ENCODE data around the gene FGFRL1.
A peak's percentile ranks its signal among the peaks of the same experiment; 100 is the strongest.
"Not testable (repeated sequence)": the region's sequence is repeated elsewhere in the genome, so short reads cannot be mapped to it uniquely, and the experiment has no call there.

The FGFRL1 gene

GRCh38 chr4:1053080-1053661, 41.7 kb downstream of the FGFRL1 start:
- no peak for DNase-seq (ENCODE audit: low spot score)

GRCh38 chr4:1053891-1054290, 42.5 kb downstream of the FGFRL1 start:
- not testable (repeated sequence) for DNase-seq (ENCODE audit: low spot score)

GRCh38 chr4:1054696-1055242, 43.3 kb downstream of the FGFRL1 start:
- DNase-seq (ENCODE audit: low spot score), result not testable (repeated sequence)

GRCh38 chr4:1055243-1055701, 43.8 kb downstream of the FGFRL1 start:
- not testable (repeated sequence) for DNase-seq (ENCODE audit: low spot score)

DNA sequence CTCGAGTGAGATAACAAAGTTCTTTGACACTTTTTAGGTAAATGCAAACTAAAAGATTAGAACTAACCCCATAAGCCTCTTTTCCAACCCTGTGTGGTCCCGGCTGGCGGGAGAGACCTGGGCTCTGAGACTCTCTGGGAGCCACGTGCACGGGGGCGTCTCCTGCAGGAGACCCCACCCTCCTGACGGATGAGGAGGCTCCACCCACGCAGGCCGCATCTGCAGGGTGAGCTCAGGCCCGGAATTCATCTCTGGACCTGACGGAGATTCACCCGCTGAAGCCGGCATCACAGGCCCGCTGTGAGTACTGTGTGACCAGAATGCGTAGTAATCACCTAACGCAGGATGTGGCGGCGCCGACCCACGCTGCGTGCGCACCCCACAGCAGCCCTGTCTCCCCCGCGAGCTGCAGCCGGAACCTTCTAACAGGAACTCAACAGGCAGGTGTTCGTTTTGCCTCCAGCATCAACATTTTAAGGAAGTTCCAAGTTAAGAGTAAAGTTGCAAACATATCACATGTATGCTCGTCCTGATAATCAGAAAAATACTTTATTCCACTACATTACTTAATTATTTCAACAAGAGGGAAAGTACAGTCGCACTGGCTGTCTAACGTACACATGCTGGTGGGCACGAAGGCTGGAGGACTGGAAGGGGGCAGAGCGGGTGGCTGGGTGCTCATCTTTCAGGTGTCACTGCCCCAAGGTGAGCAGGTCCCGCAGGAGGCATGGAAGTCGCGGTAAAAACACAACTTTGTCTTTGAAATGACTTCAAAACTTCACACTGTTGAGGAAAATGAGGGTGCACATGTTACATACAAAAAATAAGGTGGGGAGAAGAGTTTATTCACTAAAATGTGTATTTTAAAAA, 44.5 kb downstream of the FGFRL1 start:
- DNase-seq (ENCODE audit: low spot score), result no peak

DNA sequence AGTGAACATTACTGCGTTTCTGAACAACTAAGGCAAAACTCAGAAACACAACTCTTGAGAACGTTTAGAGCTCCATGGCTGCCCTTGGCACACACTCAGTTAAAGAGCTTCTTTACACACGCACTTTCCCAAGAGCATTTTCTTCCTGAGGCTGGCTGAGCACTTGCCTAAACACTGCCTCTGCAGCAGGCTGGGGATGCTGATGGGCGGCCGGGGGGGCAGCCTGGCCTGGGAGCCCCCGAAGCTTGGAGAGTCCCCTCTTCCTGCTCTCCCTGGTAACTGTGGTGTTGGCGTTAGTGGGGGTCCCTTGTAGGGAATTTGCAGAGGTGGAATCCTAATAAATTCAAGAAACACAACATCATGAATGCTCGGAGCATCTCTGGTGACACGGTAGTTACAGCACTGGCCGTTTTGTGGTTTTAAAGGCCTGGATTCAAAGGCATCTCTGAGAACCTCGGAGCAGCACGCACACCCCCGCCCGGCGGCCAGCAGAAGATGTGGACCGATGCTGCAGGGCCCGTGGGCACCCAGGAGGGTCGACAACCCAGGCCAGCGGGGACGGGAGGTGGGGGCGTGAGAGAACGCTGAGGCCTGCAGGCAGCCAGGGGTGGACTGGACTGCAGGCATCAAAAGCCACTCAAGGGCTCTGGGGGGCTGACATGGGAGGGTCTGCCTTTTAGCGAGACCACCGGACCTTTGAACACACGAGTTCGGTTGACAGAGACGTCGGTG, 45.4 kb downstream of the FGFRL1 start:
- DNase-seq (ENCODE audit: low spot score), result no peak

DNA sequence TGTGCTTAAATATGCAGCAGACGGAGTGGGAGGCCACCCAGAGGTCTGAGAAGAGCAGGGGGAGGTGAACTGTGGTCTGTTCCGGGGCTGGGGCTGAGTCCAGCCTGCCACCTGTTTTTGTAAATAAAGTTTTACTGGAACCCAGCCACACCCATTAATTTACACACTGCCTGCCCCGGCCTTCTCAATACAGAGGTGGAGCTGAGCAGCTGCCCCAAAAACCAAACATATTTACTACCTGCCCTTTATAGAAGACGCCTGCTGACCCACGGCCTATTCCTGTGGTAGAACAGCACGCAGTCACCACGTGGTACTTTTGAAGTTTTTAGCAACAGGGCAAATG, 45.9 kb downstream of the FGFRL1 start:
- no peak for DNase-seq (ENCODE audit: low spot score)

DNA sequence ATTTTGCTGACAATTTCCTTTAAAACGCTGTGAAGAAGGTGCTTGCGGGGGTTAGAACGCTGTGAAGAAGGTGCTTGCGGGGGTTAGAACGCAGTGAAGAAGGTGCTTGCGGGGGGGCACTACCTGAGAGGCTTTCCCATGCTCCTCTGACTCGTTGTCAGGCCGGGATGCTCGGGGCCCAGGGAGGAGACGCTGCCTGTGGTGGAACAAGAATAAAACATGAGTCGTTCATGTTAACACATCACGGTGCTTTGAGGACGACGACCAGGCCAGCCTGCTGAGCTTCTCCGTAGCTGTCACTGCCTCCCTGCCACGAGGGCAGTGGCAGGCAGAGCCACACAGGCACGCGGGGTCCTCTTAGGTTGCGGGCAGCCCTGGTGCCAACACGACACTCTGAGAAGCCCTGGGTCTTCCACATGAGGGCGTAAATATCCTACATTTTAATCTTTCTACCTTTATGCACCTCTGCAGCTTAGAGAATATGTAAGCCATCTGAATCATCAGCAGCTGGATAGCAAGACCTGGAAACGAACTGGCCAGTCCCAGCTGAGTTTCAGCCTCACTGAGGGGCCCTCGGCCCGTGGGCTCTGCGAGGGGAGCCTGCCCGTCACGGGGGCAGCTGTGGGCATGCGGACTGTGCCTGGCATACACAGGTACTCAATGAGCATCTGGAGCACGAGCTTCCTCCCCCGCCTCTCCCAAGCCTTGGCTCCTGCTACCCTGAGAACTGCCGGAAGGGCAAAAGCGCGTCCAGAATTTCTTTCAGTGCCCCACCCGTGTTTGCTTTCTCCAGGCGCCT, 47.0 kb downstream of the FGFRL1 start:
- no peak for DNase-seq (ENCODE audit: low spot score)

DNA sequence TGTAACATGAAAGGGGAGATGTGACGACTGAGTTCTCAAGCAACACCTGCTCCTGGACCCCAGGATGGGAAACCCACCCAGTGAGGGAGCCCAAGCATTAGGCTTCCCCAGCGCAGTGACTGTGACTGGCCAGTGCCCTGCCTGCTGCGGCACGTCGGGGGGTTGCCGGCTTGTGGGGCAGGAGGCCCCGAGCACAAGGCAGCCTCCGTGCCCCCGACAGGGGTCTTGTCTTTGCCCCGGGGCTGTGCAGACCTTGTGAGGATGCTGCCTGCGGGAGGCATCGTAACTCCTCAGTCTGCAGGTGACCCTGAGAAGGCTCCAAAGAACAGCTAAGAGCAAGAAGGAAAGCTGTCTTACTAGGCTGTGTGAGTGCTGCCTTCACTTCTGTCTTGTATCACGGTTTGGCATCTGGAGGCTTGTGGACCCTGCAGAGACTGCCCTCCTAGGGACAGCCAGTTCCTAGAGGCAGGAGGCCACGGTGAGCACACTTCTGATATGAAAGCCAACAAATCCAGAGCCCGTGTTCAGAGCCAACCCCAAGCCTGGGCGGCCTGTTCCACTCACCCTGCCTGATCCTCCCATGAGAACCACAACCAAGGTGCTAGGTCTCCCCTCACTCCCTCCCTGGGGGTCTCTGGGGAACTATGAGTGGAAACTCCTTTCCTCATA, 47.7 kb downstream of the FGFRL1 start:
- no peak for DNase-seq (ENCODE audit: low spot score)

DNA sequence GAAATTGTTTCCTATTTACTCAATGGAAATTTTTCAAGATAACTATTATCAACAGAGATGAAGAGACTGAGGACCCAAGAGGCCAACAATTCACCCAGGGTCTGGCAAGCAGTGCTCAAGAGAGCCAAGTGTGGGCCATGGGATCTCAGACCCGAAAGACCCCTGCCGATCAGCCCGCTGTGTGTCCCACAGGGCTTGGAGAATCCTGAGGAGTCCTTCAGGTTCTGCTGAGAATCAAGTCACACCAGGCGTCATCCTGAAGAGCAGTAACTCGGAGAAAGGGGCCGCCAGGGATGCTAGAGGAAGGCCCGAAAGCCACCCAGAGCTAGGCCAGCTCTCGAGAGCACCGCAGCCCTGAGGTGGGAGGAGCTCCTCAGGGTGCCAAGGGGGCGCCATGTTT, 48.7 kb downstream of the FGFRL1 start:
- DNase-seq (ENCODE audit: low spot score), result no peak

GRCh38 chr4:1060621-1061020, 49.2 kb downstream of the FGFRL1 start:
- DNase-seq (ENCODE audit: low spot score), result no peak

- no peak for DNase-seq (ENCODE audit: low spot score)
Measured at GRCh38 chr4:1061056-1061700, 49.8 kb downstream of the FGFRL1 start.

DNA sequence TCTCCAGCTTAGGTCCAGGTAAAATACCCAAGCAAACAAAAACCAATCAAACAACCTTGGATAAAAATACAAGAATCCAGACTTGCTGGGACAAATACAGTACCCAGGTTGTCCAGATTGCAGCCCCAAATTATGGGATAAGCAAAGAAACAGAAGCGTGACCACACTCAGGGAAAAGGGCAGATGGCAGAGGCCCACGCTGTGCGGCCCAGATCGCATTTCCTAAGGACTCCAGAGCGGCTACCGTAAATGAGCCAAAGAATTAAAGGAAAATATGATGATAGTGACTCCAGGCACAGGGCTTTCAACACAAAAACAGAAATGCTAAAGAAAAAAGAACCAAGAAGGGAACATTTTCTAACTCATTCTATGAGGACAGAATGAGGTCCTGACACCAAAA, 50.3 kb downstream of the FGFRL1 start:
- DNase-seq (ENCODE audit: low spot score), result no peak

DNA sequence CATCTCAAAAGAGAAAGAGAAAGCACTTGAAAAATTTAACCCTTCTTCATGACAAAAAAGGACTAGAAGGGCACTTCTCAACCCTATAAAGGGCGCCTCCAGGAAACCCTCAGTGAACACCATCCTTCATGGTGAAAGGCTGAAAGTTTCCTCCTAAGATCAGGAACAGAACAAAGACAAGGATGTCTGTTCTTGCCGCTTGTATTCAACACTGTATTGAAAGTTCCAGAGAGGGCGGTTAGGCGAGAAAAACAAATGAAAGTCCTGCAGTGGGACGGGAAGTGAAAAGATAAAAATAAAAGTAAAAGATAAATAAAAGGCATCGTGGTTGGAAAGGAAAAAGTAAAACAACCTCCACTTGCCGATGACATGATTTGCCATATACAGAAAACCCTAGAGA, 51.0 kb downstream of the FGFRL1 start:
- no peak for DNase-seq (ENCODE audit: low spot score)

- no peak for DNase-seq (ENCODE audit: low spot score)
Measured at GRCh38 chr4:1065732-1066131, 54.3 kb downstream of the FGFRL1 start.

DNA sequence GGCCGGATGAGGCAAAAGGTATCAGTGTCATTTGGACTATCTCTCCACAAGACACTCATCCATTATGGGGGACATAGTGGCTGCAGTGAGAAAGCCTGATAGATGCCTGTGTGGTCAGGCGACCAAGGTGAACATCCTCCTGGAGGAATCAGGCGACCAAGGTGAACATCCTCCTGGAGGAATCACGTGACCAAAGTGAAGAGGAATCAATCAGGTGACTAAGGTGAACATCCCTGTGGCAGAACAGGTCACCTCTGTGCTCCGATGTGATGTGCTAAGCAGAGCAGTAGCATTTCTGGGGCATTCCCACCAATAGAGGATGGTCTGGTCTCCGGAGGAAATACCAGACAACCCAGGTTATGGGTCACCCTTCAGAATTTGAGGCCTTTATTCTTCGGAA, 58.0 kb downstream of the FGFRL1 start:
- DNase-seq (ENCODE audit: low spot score), result no peak

DNA sequence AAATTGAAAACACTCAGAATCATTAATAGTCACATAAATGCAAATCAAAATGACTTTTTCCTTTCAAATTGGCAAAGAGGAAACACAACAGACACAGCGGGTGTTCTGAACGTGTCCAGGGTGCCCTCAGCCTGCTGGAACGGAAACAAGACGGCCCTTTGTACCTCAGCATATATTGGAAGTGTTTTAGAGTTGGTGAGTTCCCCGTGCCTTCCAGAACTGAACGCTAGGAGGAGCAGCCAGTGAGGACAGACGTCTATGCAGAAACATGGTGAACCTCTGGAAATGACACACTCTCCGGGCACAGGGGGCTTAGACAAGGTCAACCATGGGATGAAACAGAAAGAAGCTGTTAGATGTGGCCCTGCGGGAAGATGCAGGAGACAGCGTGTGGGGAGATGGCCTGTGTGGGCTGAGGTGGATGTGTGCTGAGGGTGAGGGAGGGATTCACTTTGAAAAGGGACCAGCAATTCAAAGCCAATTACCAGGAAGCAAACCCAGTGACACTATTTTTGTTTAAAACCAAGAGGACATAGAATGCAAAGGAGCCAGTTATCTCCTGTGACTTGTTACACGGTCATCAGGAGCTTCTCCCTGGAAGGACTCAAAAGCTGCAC, 61.5 kb downstream of the FGFRL1 start:
- DNase-seq (ENCODE audit: low spot score), result peak; percentile 84

- DNase-seq (ENCODE audit: low spot score), result no peak
Measured at GRCh38 chr4:1074077-1074476, 62.7 kb downstream of the FGFRL1 start.

DNA sequence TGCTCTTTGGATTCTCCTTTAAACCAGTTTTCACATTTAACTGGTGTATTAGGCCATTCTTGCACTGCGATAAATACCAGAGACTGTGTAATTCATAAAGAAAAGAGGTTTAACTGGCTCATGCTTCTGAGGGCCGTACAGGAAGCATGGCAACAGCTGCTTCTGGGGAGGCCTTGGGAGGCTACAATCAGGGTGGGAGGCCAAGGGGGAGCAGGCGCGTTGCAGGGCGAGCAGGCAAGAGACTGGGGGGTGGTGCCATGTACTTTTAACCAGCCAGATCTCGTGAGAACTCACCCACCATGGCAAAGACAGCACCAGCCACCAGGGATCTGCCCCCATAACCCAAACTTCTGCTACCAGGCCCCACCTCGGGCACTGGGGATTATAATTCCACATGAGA, 63.8 kb downstream of the FGFRL1 start:
- DNase-seq (ENCODE audit: low spot score), result no peak

Data from HuH-7.5 (cell line).